Measurements from ENCODE around the gene ABAT.
"Not testable (repeated sequence)": the region's sequence is repeated elsewhere in the genome, so short reads cannot be mapped to it uniquely, and the experiment has no call there.

ABAT gene

DNA sequence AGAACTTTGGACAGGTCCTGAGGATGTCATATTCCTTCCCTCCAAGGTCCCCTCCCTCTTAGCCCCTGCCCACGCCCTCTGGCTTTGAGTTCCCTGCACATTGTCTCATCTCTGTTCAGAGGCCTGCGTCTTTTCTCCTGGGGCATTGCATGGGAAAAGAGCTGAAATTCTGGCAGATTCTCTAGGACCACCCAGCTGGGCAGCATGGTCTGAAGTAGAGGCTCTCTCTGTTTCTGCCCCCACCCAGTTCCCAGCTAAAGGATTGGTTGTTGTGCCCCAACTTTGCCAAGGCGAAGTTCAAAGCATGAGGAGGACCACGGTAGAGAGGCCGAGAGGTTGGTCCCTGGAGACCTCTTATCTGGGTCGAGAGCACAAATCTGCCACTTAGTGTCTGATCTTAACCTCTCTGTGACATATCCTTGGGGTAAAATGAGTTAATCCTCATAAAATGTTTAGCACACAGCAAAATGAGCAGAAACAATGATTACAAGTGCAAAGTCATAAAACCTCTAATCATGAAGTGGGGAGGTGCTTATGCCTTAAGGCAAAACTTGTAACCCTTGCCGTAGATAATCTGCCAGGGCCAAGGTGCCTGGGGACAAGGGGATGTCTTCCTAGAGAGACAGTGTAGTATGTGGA lies 2.4 kb downstream of the ABAT start:
- DNase-seq (ENCODE audit: low read depth, low spot score) = no peak
- H3K4me3 ChIP-seq (ENCODE audit: low read length) = no peak overlapping the region

DNA sequence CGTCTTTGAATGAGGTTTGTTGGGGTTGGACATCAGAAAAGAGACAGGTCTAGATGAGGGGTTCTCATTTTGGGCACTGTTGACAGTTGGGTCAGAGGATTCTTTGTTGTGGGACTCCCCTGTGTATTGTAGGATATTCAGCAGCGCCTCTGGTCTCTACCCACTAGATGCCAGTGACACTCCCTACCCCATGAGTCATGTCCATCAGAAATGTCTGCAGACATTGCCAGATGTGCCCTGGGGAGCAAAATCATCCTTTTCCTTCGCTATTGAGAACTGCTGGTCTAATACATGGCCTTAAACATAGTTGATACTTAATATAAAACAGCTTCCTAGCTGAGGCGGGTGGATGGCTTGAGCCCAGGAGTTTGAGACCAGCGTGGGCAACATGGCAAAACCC lies 3.1 kb downstream of the ABAT start:
- no peak overlapping the region for H3K4me3 ChIP-seq (ENCODE audit: low read length)
- DNase-seq (ENCODE audit: low read depth, low spot score) = no peak

- no peak for DNase-seq (ENCODE audit: low read depth, low spot score)
- no peak overlapping the region for H3K4me3 ChIP-seq (ENCODE audit: low read length)
Observed at GRCh38 chr16:8678068-8678927, 3.9 kb downstream of the ABAT start.

DNA sequence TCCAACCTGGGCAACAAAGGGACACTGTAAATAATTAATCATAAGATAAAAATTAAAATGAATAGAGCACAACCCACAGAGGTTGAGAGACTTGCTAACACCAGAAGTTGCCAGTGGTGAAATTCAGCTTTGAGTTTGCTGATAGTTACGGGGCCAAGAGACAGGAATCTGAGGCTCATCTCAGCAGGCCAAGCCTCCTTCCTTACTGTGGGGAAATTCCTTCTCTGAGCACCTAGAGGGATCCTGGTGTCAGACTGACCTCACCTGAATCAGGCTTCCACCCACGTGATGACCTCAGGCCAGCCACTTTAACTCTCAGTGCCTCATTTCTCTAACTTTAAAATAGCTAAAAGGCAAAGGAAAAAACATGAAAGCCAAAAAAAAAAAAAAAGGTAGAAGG lies 4.7 kb downstream of the ABAT start:
- no peak for DNase-seq (ENCODE audit: low read depth, low spot score)

DNA sequence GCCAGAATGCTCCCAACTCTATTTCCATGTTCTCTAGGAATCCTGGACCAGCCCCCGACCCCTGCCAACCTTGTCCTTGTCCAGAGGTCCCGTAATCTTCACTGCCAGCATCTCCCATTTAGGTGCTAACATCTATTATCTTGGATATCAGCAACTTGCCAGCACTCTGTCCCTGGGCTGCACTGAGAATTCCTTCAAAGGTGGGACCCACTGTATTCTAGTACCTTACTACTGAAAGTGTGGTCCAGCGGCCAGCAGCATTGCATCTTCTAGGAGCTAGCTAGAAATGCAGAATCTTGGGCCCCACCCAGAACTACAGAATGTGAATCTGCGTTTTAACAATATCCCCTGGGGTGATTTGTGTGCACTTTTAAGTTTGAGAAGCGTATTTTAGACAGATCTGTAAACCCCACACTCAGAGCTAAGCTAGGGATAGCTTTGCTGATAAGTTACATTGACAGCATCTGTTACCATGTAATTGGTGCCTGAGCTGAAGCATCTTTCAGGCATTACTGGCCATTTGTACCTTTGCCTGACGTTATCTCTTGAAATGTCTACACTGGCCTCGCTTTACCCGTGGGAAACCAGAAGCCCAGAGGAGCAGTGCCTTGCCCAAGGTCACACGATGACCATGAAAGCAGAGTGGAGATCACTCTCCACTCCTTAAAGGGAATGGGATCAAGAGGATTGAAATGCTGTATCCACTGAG lies 8.3 kb downstream of the ABAT start:
- DNase-seq (ENCODE audit: low read depth, low spot score) = no peak
- H3K4me3 ChIP-seq (ENCODE audit: low read length) = no peak overlapping the region

More for the DNA sequence above, 4.7 kb downstream of the ABAT start:
- H3K4me3 ChIP-seq (ENCODE audit: low read length) = no peak overlapping the region

- DNase-seq (ENCODE audit: low read depth, low spot score) = no peak
- H3K4me3 ChIP-seq (ENCODE audit: low read length) = no peak overlapping the region
Observed at GRCh38 chr16:8683640-8684039, 9.2 kb downstream of the ABAT start.

DNA sequence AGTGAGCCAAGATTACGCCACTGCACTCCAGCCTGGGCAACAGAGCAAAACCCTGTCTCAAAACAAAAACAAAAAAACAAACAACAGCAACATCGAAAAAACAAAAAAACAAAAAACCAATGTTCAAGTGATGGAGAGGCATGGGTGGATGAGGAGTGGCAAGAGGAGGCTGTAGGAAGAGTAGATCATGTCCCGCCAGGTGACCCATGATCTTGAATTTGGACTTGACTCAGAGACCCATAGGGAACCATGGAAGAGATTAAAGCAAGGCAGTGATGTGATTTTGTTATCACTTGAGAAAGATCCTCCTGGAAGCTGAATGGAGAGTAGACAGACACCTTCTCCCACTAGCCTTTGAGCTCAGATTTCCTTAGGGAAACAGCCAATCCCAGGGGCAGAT lies 11.2 kb downstream of the ABAT start:
- no peak for DNase-seq (ENCODE audit: low read depth, low spot score)
- H3K4me3 ChIP-seq (ENCODE audit: low read length) = no peak overlapping the region

- no peak for DNase-seq (ENCODE audit: low read depth, low spot score)
- H3K4me3 ChIP-seq (ENCODE audit: low read length) = no peak overlapping the region
Observed at GRCh38 chr16:8686031-8686621, 11.7 kb downstream of the ABAT start.

GRCh38 chr16:8686879-8687278 lies 12.5 kb downstream of the ABAT start:
- no peak overlapping the region for H3K4me3 ChIP-seq (ENCODE audit: low read length)
- no peak for DNase-seq (ENCODE audit: low read depth, low spot score)

DNA sequence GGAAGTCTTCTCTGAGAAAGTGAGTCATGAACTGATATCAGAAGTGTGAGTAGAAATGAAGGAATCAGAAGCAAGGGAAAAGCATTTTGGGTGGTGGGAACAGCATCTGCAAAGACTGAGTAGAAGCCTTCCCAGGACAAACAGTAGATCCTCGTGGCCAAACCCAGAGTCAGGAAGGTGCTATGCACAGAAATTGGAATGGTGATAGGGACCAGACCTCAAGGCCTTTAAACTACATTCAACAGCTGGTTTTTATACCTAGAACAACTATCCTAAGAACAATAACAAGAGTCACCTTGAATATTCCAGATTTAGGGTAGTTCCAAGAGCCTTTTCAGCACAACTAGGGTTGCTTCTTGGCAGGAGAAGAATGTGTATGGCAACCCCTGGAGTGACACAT lies 15.3 kb downstream of the ABAT start:
- DNase-seq (ENCODE audit: low read depth, low spot score) = no peak
- H3K4me3 ChIP-seq (ENCODE audit: low read length) = no peak overlapping the region

- DNase-seq (ENCODE audit: low read depth, low spot score) = no peak
- no peak overlapping the region for H3K4me3 ChIP-seq (ENCODE audit: low read length)
Observed at GRCh38 chr16:8691728-8692127, 17.3 kb downstream of the ABAT start.

DNA sequence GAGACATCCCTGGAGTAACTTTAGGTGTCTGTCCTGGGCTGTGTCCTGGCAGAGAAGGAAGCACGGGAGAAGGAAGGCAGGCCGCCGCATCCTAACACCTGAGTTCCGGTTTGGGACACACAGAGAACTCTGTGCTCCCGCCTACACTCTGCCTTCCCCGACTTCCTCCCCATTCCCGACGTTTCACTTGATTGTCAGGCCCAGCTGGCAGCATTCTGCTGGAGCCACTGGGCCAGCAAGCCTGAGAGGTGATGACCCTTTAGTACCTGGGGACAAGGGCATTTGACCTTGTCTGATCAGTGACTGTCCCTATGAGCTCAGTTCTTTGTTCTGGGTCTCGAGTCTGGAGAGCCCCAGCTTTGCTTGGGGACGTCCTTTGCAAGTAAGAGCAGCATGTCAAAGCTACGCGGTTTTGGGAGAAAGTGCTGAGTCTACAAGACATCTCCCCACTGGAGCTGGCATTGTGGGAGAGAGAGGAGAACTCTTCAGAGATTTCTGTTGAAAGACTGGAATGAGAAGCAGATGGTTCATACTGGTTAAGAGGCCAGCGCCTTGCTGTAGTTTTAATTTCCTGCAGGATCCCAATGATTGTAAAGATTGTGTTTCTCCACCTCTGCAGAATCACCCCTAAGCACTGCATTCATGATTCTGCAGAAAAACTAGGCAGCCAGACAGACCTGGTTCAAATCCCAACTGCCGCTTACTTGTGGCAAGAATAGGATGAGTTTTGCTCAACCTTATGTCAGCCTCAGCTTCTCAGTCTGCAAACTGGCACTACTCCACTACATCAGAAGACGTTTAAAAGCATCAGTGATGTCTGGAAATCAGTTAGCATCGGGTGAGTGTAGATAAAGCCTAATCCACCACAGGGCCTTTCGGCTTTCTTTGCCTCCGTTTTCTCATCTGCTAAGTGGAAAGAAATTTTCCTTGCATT lies 20.6 kb downstream of the ABAT start:
- no peak for DNase-seq (ENCODE audit: low read depth, low spot score)
- H3K4me3 ChIP-seq (ENCODE audit: low read length) = no peak overlapping the region

DNA sequence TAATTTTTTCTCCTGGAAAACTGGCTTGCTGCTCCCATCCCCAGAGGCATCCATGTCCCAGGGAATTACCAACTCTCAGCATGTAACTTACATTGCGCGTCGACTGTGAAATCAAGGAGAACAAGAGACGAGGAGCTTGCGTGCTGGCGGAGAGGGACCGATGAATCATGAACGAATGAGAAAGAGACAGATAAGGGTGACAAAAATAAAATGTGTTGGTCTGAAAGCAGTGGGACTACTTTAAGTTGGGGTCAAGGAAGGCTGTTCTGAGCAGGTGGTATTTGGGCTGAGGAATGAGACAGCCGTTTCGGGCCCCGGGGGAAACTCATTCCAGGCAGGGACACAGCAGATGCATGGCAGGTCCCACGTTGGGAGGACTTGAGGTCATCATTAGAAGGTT lies 22.5 kb downstream of the ABAT start:
- DNase-seq (ENCODE audit: low read depth, low spot score) = no peak
- H3K4me3 ChIP-seq (ENCODE audit: low read length) = no peak overlapping the region

DNA sequence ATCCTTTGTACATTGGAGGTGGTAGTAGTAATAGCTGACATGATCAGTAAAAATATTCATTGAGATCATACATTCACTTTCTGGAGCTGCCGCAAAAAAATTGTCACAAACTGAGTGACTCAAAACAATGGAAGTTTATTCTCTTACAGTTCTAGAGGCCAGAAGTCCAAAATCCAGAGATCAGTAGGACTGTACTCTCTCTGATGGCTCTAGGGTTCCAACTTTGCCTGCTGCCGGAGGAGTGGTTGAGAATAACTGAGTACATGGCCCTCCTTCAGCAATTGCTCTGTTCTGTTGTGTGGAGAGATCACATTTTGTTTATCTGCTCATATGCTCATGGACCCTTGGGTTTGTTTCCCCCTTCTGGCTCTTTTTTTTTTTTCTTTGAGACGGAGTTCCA lies 23.5 kb downstream of the ABAT start:
- no peak overlapping the region for H3K4me3 ChIP-seq (ENCODE audit: low read length)
- DNase-seq (ENCODE audit: low read depth, low spot score) = no peak

- H3K4me3 ChIP-seq (ENCODE audit: low read length) = no peak overlapping the region
- DNase-seq (ENCODE audit: low read depth, low spot score) = no peak
Observed at GRCh38 chr16:8703693-8704092, 29.3 kb downstream of the ABAT start.

DNA sequence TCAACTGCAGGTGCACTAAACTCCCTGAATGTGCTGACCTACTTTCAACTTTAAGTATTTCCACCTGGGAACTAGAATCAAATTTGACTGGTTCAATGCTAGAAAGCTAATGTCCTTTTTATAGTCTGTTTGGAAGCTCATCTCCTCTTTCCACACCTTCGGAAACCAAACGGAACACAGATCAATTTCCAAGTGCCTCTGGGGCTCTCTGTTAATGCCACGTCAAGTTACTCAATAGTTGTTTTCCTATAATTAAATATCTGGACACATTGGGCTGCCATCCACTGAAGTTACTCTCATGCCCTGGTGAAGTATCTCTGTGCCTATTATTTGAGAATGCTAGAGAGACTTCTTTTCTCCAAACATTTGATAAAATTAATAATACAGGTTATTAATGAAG lies 29.7 kb downstream of the ABAT start:
- H3K4me3 ChIP-seq (ENCODE audit: low read length) = no peak overlapping the region
- DNase-seq (ENCODE audit: low read depth, low spot score) = no peak

DNA sequence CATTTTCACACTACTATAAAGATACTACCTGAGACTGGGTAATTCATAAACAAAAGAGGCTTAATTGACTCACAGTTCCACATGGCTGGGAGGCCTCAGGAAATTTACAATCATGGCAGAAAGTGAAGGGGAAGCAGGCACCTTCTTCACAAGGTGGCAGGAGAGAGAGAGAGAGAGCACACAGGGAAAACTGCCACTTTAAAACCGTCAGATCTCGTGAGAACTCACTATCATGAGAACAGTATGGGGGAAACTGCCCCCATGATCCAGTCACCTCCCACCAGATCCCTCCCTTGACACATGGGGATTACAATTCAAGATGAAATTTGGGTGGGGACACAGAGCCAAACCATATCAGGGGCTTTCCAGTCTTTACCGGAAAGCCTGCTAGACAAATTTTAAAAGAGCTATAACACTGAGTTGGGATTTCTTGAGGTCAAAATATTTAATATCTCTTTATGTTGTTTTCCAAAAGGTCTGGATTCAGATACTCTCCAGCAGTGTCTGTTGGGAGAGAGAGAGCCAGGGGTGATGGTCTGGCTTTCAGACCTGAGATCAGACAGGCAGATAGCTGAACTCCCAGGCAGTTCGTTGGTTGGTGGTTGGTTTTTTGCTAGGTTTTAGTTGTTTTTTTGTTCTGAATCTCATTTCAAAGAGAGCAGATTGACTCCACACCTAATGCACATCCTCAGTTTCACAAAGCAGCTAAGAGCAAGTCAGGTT lies 30.8 kb downstream of the ABAT start:
- H3K4me3 ChIP-seq (ENCODE audit: low read length) = not testable (repeated sequence)
- peak; percentile 20 for DNase-seq (ENCODE audit: low read depth, low spot score)

GRCh38 chr16:8708536-8708935 lies 34.1 kb downstream of the ABAT start:
- no peak for DNase-seq (ENCODE audit: low read depth, low spot score)
- no peak overlapping the region for H3K4me3 ChIP-seq (ENCODE audit: low read length)
